ENCODE results near the gene TRIM69.

Gene TRIM69

GRCh38 chr15:44711096-44711742 is 25.1 kb upstream of the TRIM69 start, which contains the start of the genes B2M and PATL2:
Gene B2M (plus strand): TSS chr15:44711517. CDS start chr15:44711547, 30 bp downstream.
Gene PATL2 (minus strand): TSS chr15:44711323. CDS start chr15:44676490, 34,833 bp downstream.
- DNase-seq (ENCODE audit: low spot score): peak; percentile 90
- TF ChIP-seq, protein P1, sequence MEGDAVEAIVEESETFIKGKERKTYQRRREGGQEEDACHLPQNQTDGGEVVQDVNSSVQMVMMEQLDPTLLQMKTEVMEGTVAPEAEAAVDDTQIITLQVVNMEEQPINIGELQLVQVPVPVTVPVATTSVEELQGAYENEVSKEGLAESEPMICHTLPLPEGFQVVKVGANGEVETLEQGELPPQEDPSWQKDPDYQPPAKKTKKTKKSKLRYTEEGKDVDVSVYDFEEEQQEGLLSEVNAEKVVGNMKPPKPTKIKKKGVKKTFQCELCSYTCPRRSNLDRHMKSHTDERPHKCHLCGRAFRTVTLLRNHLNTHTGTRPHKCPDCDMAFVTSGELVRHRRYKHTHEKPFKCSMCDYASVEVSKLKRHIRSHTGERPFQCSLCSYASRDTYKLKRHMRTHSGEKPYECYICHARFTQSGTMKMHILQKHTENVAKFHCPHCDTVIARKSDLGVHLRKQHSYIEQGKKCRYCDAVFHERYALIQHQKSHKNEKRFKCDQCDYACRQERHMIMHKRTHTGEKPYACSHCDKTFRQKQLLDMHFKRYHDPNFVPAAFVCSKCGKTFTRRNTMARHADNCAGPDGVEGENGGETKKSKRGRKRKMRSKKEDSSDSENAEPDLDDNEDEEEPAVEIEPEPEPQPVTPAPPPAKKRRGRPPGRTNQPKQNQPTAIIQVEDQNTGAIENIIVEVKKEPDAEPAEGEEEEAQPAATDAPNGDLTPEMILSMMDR (IDR thresholded peaks at IDR 0.05; ENCODE audit: extremely low read depth, insufficient read depth, missing control alignments): no peak
- in situ Hi-C loops (cut with MboI; ENCODE audit: low pct_unique_long_range_greater_than_20kb, low sequenced_read_pairs, unreplicated experiment): loop anchor here (5.0 kb wide), 1 partner anchor 44 kb away; no protein-coding TSS in a partner anchor

DNA sequence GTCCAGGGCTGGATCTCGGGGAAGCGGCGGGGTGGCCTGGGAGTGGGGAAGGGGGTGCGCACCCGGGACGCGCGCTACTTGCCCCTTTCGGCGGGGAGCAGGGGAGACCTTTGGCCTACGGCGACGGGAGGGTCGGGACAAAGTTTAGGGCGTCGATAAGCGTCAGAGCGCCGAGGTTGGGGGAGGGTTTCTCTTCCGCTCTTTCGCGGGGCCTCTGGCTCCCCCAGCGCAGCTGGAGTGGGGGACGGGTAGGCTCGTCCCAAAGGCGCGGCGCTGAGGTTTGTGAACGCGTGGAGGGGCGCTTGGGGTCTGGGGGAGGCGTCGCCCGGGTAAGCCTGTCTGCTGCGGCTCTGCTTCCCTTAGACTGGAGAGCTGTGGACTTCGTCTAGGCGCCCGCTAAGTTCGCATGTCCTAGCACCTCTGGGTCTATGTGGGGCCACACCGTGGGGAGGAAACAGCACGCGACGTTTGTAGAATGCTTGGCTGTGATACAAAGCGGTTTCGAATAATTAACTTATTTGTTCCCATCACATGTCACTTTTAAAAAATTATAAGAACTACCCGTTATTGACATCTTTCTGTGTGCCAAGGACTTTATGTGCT is 24.5 kb upstream of the TRIM69 start:
- in situ Hi-C loops (cut with MboI; ENCODE audit: low pct_unique_long_range_greater_than_20kb, low sequenced_read_pairs, unreplicated experiment): loop anchor here (5.0 kb wide), 1 partner anchor 45 kb away; no protein-coding TSS in a partner anchor
- DNase-seq (ENCODE audit: low spot score): peak; percentile 16

GRCh38 chr15:44712346-44713005 is 23.9 kb upstream of the TRIM69 start:
- TF ChIP-seq, protein P1 (IDR thresholded peaks at IDR 0.05; ENCODE audit: extremely low read depth, insufficient read depth, missing control alignments): no peak
- in situ Hi-C loops (cut with MboI; ENCODE audit: low pct_unique_long_range_greater_than_20kb, low sequenced_read_pairs, unreplicated experiment): loop anchor here (5.0 kb wide), 1 partner anchor 45 kb away; no protein-coding TSS in a partner anchor
- DNase-seq (ENCODE audit: low spot score): peak; percentile 28

More for the DNA sequence above, 24.5 kb upstream of the TRIM69 start:
- TF ChIP-seq, protein P1 (IDR thresholded peaks at IDR 0.05; ENCODE audit: extremely low read depth, insufficient read depth, missing control alignments): no peak

GRCh38 chr15:44713006-44713966 is 23.0 kb upstream of the TRIM69 start:
- in situ Hi-C loops (cut with MboI; ENCODE audit: low pct_unique_long_range_greater_than_20kb, low sequenced_read_pairs, unreplicated experiment): loop anchor here (5.0 kb wide), 1 partner anchor 46 kb away; no protein-coding TSS in a partner anchor
- TF ChIP-seq, protein P1 (IDR thresholded peaks at IDR 0.05; ENCODE audit: extremely low read depth, insufficient read depth, missing control alignments): peak; percentile 25

DNA sequence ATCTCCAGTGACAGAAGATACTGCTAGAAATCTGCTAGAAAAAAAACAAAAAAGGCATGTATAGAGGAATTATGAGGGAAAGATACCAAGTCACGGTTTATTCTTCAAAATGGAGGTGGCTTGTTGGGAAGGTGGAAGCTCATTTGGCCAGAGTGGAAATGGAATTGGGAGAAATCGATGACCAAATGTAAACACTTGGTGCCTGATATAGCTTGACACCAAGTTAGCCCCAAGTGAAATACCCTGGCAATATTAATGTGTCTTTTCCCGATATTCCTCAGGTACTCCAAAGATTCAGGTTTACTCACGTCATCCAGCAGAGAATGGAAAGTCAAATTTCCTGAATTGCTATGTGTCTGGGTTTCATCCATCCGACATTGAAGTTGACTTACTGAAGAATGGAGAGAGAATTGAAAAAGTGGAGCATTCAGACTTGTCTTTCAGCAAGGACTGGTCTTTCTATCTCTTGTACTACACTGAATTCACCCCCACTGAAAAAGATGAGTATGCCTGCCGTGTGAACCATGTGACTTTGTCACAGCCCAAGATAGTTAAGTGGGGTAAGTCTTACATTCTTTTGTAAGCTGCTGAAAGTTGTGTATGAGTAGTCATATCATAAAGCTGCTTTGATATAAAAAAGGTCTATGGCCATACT is 21.1 kb upstream of the TRIM69 start:
- DNase-seq (ENCODE audit: low spot score): no peak
- TF ChIP-seq, protein P1 (IDR thresholded peaks at IDR 0.05; ENCODE audit: extremely low read depth, insufficient read depth, missing control alignments): no peak
- in situ Hi-C loops (cut with MboI; ENCODE audit: low pct_unique_long_range_greater_than_20kb, low sequenced_read_pairs, unreplicated experiment): no loop called here

More at GRCh38 chr15:44713006-44713966, 23.0 kb upstream of the TRIM69 start:
- no peak for DNase-seq (ENCODE audit: low spot score)
